Peyer's patch (tissue), 4 donors: Measurements from ENCODE around the gene EPG5. TPM values are rescaled to one million over a fixed set of nuclear protein-coding genes. Genes with fewer than 3 reads are reported as not detected.
A peak's percentile ranks its signal among the peaks of the same experiment; 100 is the strongest.

Experiments
- DNase-seq, 3 donors: peaks; one replicate each; pipeline ENCODE4 v3.0.0-alpha.2; 2017 to 2019
- H3K27ac ChIP-seq, 4 donors: fragments of 200-600 bp; sonication (generic); one replicate each; pipeline ENCODE4 v1.5.1; 2016 to 2019
- H3K27me3 ChIP-seq, 2 donors: fragments of 200-600 bp; sonication (generic); one replicate each; pipeline ENCODE4 v1.5.1; 2019
- H3K36me3 ChIP-seq, 3 donors: fragments of 200-600 bp; sonication (generic); one replicate each; pipeline ENCODE4 v1.5.1; 2016 to 2019
- H3K4me1 ChIP-seq, 4 donors: fragments of 200-600 bp; sonication (generic); one replicate each; pipeline ENCODE4 v1.5.1; 2016 to 2019
- H3K4me3 ChIP-seq, 4 donors: fragments of 200-600 bp; sonication (generic); 1 replicate in 3 of 4; 2 replicates in 1 of 4; pipeline ENCODE4 v1.5.1; 2016 to 2019; ENCODE audit warnings: mild to moderate bottlenecking in 1 of 4
- H3K9me3 ChIP-seq, 4 donors: fragments of 200-600 bp; sonication (generic); one replicate each; pipeline ENCODE4 v1.5.1; 2016 to 2019; ENCODE audit warnings: mild to moderate bottlenecking in 1 of 4
- CTCF ChIP-seq, 6 experiments: fragments of 450-650 bp in 4 of 6; fragments of 200-600 bp in 2 of 6; sonication (generic) in 1 of 6; IDR thresholded peaks; one replicate each; pipeline ENCODE4 v1.5.1; 2017 to 2019; ENCODE audit warnings: antibody characterized with exemption in 6 of 6, mild to moderate bottlenecking in 3 of 6, moderate library complexity in 1 of 6
- POLR2A ChIP-seq, 2 donors: fragments of 450-650 bp; IDR thresholded peaks; one replicate each; pipeline ENCODE4 v1.5.1; 2017; ENCODE audit warnings: antibody characterized with exemption in 2 of 2, mild to moderate bottlenecking in 2 of 2, moderate library complexity in 2 of 2
- total RNA-seq, 4 donors: library from RNA; depleted of rRNA; stranded (reverse); fragments of >200 nt; gene quantifications; one replicate each; pipeline ENCODE4 v1.1.0, GENCODE V29; 2016

The EPG5 gene
- total RNA-seq, 4 donors from 2014 or later = 27.7 to 61.1 (median 33.3) TPM

DNA sequence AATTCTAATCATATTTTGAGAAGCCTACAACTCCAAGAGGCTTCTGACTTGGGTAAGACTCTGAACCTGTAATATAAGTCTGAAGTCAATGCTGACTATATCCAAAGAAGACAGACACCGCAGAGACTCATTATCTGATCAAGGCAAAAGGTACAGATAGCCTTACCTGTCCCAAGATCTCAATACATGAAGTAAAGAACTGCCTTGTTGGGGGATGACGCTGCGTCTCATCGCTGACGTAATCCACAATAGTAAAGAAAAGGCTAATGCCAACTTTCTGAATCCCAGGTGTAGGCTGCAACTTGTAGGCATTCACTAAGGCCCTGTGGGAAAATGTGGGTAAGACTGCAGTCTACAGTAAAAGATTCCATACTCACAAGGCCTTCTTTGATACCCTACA, 79.5 kb downstream of the EPG5 start:
- TF ChIP-seq POLR2A (IDR thresholded peaks at IDR 0.05) (no peak), CTCF (IDR thresholded peaks at IDR 0.05) (no peak)
- no peaks in the 10 kb centered on the region for H3K9me3 ChIP-seq
- peaks cover 0 to 55% (median 0%) of the 10 kb centered on the region in 3 donors for H3K36me3 ChIP-seq
- no peak overlapping the region for H3K4me3 ChIP-seq
- H3K27me3 ChIP-seq = no peaks in the 10 kb centered on the region
- no peak overlapping the region for H3K27ac ChIP-seq
- no peaks in the 10 kb centered on the region for H3K4me1 ChIP-seq
- DNase-seq = no peak

DNA sequence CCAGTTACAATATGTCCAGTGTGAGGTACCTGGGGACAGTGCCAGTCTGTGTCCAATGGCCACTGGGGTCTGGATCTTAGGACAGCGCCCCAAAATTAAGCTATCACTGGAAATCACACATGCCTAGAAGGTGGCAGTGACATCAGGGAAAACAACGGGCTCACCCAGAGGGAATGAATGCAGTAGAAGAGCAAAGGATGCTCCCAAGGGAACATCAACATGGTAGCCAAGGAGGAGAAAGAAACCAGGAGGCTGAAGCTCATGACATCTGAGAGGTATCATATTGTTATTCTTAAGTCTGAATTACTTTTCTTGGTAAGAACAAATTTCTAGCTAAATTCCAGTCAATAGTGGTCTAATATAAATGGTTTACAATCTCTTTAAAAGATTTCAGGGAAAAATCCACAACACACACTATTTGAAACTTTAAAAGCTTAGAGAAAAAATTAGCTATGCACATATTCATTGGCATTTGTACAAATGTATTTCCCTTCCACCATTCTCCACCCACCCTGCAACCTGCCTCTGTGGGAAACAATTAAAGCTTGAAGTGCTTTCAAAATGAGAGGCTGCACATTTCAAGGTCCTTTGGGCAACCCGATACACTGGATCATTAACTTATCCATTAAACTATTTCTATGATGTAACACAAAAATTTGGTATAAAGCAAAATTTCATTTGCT, 86.1 kb downstream of the EPG5 start:
- H3K27ac ChIP-seq = no peak overlapping the region
- peaks cover 0 to 50% (median 0%) of the 10 kb centered on the region in 3 donors for H3K36me3 ChIP-seq
- DNase-seq = no peak
- H3K9me3 ChIP-seq = no peaks in the 10 kb centered on the region
- H3K4me3 ChIP-seq = no peak overlapping the region
- H3K4me1 ChIP-seq = peaks cover 0 to 4% (median 0%) of the 10 kb centered on the region in 4 donors
- TF ChIP-seq CTCF (IDR thresholded peaks at IDR 0.05) = no peak
- no peak for TF ChIP-seq POLR2A (IDR thresholded peaks at IDR 0.05)
- no peaks in the 10 kb centered on the region for H3K27me3 ChIP-seq

DNA sequence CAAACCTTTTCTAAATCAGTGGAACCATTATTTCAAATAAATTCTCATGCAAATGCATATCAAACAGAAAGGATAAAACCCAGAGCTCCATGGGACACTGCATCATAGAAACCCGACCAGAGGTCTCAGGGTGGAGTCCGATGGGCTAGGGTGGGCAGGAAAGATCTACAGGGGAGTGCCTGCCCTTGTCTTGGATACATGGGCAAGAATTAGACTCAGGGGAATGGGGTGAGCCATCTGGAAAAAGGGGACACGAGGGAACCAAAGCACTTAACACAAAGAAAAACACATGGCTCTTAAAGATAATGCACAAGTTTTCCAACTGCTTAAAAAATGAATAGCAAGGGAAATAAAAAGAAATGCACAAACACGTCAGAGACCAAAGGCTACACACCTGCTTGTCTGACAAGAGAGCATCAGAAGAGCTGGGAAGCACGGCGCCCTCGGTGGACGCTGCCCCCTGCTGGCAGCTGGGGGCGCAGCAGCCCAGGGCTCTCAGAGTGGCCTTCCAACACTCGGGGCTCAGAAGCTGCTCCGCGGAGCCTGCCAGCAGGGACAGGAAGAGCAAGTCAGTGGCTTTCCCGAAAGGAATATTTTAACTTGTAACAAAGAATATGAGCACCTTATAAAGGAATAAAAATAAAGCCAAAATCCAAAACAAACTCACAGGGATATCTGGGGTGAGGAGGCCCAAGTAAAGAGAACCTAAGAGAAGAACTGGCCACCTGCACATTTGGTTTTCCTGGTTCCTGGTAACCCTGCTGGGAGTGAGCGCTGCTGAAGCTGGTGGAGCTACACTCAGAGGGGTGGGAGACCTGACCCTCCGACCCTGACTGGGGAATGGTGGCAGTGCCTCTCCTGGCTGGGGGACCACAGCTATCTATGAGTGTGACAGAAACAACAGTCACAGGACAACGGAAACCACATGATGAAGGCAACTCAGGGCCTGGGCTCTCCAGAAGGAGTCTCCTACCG, 87.2 kb downstream of the EPG5 start:
- DNase-seq = peak; percentile 56 to 81 (median 78)
- TF ChIP-seq POLR2A (IDR thresholded peaks at IDR 0.05) = peak in 1 of 2 donors; percentile 13
- peak; percentile 89 to 99 (median 94) for TF ChIP-seq CTCF (IDR thresholded peaks at IDR 0.05)
- Histone ChIP-seq H3K4me3 (no peak overlapping the region), H3K27me3 (no peaks in the 10 kb centered on the region), H3K4me1 (peaks cover 0 to 4% (median 2%) of the 10 kb centered on the region in 4 donors), H3K36me3 (peaks cover 0 to 58% (median 0%) of the 10 kb centered on the region in 3 donors), H3K9me3 (no peaks in the 10 kb centered on the region), H3K27ac (no peak overlapping the region)

GRCh38 chr18:45877403-45877802, 89.7 kb downstream of the EPG5 start:
- Histone ChIP-seq H3K36me3 (peaks cover 0 to 64% (median 0%) of the 10 kb centered on the region in 3 donors), H3K27me3 (no peaks in the 10 kb centered on the region), H3K4me3 (no peak overlapping the region), H3K9me3 (no peaks in the 10 kb centered on the region), H3K4me1 (peaks cover 0 to 4% (median 2%) of the 10 kb centered on the region in 4 donors), H3K27ac (no peak overlapping the region)
- TF ChIP-seq CTCF (IDR thresholded peaks at IDR 0.05) (no peak), POLR2A (IDR thresholded peaks at IDR 0.05) (no peak)
- DNase-seq = no peak

DNA sequence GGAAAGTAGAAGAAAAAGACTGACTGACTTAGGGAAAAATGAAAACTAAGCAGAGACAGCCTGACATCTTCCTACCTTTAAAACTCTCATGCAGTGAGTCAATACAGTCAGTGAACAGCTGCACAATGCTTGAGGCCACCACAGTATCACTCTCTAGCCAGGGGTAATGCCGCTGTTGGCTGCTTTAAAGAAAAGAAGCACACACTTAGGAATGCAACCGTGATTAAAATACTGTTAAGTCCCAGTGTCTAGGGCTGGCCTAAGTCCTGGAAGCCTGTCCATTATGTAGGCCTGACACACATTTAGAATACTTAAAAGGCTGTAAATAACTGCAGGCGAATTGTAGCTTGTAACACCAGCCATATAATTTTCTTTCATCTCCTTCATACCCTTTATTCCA, 91.0 kb downstream of the EPG5 start:
- Histone ChIP-seq H3K4me1 (peaks cover 0 to 4% (median 2%) of the 10 kb centered on the region in 4 donors), H3K9me3 (no peaks in the 10 kb centered on the region), H3K27me3 (no peaks in the 10 kb centered on the region), H3K36me3 (peaks cover 0 to 55% (median 0%) of the 10 kb centered on the region in 3 donors), H3K27ac (no peak overlapping the region), H3K4me3 (no peak overlapping the region)
- no peak for DNase-seq
- TF ChIP-seq POLR2A (IDR thresholded peaks at IDR 0.05) = no peak
- TF ChIP-seq CTCF (IDR thresholded peaks at IDR 0.05) = no peak
